HL-60 (cell line): Measurements from ENCODE around the gene KIFC1.

Experiments used
- GABPA ChIP-seq: IDR thresholded peaks from 2 replicates; pipeline ENCODE4 v1.6.1; 2012; ENCODE audit warnings: low read depth
- POLR2AphosphoS5 ChIP-seq: IDR thresholded peaks from 2 replicates; pipeline ENCODE4 v1.6.1; 2012; ENCODE audit warnings: low read depth
- SPI1 ChIP-seq: IDR thresholded peaks from 2 replicates; pipeline ENCODE4 v1.6.1; 2012; ENCODE audit warnings: low read depth, mild to moderate bottlenecking, borderline replicate concordance
- TF ChIP-seq, protein P1 (sequence below): IDR thresholded peaks from one replicate; pipeline ENCODE4 v1.5.1; 2011; ENCODE audit warnings: low read length, control low read depth, inconsistent platforms; ENCODE audit not compliant: insufficient read depth
- TF ChIP-seq, protein P2 (sequence below): IDR thresholded peaks from 2 replicates; pipeline ENCODE4 v1.6.1; 2012; ENCODE audit warnings: low read depth; ENCODE audit not compliant: insufficient replicate concordance

DNA sequence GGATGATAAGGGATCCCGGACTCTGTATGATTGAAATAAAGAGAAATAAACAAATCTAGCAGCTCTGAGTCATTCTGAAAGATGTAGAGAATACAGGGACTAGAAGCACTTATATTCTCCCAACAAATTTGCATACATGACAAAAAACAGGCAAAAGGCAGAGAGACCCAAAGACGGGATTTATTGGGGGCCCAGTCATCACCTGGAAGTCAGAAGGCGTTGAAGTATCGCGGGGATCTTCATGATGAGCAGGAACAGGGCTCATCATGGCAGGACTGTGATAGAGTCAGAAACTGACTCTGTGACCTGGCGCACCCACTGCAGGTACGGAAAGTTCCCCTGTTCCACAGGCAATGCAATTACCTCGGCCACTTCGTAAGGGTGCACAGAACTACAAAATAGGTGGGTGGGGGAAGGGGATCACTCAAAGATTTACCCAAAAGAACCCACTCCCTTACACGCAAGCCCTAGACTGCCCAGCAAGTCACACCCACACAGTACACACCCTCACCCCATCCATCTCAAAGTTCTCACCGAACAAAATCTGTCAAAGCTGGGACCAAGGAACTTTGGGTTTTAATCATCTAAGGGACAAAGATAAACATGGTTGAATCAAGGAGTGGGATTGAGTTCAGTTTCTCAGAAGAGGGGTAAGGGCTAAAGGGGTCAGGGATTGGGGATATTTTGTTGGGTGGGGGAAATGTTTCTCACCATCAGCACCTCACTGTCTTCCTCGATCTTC lies 24.9 kb downstream of the KIFC1 start:
- TF ChIP-seq, protein P1, sequence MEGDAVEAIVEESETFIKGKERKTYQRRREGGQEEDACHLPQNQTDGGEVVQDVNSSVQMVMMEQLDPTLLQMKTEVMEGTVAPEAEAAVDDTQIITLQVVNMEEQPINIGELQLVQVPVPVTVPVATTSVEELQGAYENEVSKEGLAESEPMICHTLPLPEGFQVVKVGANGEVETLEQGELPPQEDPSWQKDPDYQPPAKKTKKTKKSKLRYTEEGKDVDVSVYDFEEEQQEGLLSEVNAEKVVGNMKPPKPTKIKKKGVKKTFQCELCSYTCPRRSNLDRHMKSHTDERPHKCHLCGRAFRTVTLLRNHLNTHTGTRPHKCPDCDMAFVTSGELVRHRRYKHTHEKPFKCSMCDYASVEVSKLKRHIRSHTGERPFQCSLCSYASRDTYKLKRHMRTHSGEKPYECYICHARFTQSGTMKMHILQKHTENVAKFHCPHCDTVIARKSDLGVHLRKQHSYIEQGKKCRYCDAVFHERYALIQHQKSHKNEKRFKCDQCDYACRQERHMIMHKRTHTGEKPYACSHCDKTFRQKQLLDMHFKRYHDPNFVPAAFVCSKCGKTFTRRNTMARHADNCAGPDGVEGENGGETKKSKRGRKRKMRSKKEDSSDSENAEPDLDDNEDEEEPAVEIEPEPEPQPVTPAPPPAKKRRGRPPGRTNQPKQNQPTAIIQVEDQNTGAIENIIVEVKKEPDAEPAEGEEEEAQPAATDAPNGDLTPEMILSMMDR, result no peak
- TF ChIP-seq GABPA (no peak), POLR2AphosphoS5 (no peak), SPI1 (no peak)
- TF ChIP-seq, protein P2, sequence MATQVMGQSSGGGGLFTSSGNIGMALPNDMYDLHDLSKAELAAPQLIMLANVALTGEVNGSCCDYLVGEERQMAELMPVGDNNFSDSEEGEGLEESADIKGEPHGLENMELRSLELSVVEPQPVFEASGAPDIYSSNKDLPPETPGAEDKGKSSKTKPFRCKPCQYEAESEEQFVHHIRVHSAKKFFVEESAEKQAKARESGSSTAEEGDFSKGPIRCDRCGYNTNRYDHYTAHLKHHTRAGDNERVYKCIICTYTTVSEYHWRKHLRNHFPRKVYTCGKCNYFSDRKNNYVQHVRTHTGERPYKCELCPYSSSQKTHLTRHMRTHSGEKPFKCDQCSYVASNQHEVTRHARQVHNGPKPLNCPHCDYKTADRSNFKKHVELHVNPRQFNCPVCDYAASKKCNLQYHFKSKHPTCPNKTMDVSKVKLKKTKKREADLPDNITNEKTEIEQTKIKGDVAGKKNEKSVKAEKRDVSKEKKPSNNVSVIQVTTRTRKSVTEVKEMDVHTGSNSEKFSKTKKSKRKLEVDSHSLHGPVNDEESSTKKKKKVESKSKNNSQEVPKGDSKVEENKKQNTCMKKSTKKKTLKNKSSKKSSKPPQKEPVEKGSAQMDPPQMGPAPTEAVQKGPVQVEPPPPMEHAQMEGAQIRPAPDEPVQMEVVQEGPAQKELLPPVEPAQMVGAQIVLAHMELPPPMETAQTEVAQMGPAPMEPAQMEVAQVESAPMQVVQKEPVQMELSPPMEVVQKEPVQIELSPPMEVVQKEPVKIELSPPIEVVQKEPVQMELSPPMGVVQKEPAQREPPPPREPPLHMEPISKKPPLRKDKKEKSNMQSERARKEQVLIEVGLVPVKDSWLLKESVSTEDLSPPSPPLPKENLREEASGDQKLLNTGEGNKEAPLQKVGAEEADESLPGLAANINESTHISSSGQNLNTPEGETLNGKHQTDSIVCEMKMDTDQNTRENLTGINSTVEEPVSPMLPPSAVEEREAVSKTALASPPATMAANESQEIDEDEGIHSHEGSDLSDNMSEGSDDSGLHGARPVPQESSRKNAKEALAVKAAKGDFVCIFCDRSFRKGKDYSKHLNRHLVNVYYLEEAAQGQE, result no peak
